Measurements from ENCODE around the gene BRSK2.

BRSK2 gene

GRCh38 chr11:1487851-1488574 lies 98.3 kb downstream of the BRSK2 start:
- no peak for TF ChIP-seq CTCF (IDR thresholded peaks at IDR 0.05)

GRCh38 chr11:1488575-1489180 lies 98.9 kb downstream of the BRSK2 start:
- no peak for TF ChIP-seq CTCF (IDR thresholded peaks at IDR 0.05)

GRCh38 chr11:1490651-1491050 lies 100.9 kb downstream of the BRSK2 start:
- no peak for TF ChIP-seq CTCF (IDR thresholded peaks at IDR 0.05)

GRCh38 chr11:1491379-1491778 lies 101.6 kb downstream of the BRSK2 start:
- TF ChIP-seq CTCF (IDR thresholded peaks at IDR 0.05): no peak

GRCh38 chr11:1493650-1494244 lies 104.0 kb downstream of the BRSK2 start:
- no peak for TF ChIP-seq CTCF (IDR thresholded peaks at IDR 0.05)

- no peak for TF ChIP-seq CTCF (IDR thresholded peaks at IDR 0.05)
Observed at GRCh38 chr11:1494650-1495049, 104.9 kb downstream of the BRSK2 start.

- no peak for TF ChIP-seq CTCF (IDR thresholded peaks at IDR 0.05)
Observed at GRCh38 chr11:1496091-1496760, 106.5 kb downstream of the BRSK2 start.
